HTR-8/SVneo (cell line): ENCODE results near the gene PRDM10.

Experiments used
- DNase-seq: peaks from one replicate; pipeline ENCODE4 v3.0.0; 2011; ENCODE audit warnings: low spot score, mixed read lengths; ENCODE audit not compliant: insufficient read length
- FAIRE-seq: peaks from 2 replicates; lab custom pipeline; 2011; peaks lifted over from hg19 to GRCh38; lab: Jason Lieb, UNC

PRDM10 gene

DNA sequence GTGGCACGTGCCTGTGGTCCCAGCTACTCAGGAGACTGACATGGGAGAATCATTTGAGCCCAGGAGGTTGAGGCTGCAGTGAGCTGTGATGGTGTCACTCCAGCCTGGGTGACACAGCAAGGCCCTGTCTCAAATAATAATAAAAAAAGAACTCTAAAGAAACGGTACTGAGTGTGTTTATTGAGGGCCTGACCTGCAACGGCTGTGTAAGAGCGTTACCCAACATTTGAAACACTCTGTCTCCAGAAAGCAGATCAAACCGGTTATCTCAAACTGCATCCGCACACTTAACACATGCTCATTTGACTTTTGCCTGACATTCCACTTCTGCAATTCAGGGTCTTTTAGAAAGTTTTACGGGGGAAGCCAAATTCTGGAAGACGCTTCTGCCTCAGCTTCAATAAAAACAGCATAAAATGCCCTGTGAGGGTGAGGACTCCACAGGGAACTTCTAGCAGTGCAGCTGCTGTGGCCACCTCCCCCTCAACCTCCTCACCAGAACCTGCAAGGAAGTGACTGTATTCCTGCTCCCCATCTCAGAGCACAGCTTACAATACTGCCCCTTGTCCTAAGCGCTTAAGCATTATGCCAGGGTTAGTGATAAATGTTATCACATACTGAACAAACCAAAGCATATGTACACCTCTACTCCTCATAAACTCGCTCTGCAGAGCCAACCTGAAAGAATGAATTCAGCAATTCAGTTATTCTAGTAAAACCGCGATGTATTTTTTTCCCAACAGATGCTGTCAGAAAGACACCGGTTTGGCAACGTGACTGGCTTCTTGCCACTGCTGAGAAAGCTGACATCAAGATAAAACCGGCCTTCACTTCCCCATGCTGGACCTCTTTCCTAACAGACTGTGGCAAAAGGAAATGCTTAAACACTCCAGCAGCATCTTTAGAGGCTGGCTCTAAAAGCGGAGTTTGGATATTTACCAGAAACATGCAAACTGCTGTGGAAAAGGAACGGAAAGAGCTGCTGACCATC, 52.2 kb downstream of the PRDM10 start:
- DNase-seq (no peak), FAIRE-seq (no peak)

DNA sequence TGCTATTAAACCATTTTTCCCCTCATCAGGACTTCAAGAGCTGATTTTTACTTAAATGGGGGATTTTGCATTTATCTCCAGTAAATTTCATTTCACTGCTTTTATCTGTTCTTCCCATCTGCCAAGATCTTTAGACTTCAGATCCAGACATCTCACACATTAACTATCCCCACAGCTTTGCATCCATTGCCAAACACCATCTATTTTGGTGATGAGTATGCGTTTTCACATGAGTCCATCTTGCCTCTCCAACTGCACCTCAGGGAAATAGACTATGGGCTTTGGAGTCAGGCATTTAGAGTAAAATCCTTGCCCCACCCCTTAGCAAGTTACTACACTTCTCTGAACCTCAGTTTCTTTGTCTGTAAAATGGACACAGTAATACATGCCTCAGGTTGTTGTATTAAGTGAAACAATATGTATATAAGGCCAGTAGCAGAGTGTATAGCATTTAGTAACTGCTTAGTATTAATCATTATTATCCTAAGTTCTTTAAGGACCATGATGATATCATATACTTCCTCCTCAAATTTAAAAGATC, 53.6 kb downstream of the PRDM10 start:
- DNase-seq, result no peak
- FAIRE-seq, result no peak

DNA sequence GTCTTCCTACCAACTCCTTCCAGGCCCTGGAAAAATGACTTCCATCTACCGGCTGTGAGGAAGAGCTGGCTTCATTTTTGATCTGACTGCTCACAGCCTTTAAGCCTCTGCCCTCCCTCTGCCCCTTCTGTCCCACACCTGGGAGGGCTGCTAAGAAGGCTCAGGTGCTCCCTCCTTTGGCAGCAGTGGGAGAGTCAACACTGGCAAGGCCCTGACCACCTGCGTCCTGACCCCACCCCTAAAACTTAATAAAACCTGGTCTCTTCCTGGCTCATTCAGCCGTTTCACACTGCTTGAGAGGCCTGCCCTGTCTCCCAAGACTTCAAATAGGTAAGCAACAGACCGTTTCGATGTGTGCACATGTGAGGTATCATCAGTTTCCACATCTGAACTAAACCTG, 55.2 kb downstream of the PRDM10 start:
- FAIRE-seq (no peak), DNase-seq (no peak)

DNA sequence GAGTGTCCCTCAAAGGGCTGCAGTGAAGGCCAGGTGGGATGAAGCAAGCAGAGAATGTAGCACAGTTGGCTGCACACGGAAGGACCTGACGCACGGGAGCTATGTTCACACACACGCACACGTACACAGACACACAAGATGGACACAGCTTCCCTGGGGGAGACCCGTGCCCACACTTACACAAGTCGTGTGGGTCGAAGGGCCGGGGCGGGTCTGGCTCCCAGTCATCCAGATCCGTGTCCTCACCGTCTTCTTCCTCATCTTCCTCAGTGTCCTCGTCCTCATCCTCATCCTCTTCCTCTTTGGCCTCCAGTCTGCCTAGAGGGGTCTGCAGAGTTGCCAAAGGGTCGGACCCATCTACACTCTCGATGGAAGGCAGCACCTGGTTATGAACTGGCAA, 55.7 kb downstream of the PRDM10 start:
- no peak for FAIRE-seq
- DNase-seq, result no peak

DNA sequence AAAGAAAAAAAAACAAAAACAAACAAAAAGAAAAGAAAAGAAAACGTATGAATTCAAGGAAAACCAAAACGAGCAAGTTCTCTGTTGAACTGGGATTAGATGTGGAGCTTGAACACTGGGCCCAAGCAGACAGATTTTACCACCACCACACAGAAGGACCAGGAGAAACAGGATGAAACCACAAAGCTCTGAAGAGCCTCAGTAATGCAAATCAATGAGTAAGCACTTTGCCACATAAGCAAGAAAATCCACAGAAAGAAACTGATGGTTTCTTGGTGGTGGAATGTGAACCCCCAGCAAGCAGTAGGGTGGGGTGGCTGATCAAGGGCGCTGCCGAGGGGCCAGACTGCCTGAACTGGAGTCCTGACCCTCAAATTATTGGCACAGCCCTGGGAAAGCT, 56.4 kb downstream of the PRDM10 start:
- no peak for DNase-seq
- no peak for FAIRE-seq

DNA sequence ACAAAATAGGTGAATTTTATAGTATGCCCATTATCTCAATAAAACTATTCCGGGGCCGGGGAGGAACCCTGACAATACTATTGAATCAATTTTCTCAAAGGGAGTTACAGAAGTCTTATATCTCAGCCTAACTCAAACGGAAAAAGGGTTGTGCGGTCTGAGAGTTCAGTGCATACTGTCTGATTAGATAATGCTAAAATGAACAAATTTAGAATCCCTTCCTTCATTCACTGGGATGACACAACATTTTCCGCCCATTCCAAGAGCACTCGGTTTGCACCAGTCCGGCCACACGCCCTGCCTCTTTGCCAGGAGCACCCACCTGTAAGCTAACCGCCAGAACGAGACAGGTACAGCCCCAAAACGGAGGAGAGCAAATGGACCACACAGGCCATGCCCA, 57.3 kb downstream of the PRDM10 start:
- no peak for DNase-seq
- FAIRE-seq, result no peak

DNA sequence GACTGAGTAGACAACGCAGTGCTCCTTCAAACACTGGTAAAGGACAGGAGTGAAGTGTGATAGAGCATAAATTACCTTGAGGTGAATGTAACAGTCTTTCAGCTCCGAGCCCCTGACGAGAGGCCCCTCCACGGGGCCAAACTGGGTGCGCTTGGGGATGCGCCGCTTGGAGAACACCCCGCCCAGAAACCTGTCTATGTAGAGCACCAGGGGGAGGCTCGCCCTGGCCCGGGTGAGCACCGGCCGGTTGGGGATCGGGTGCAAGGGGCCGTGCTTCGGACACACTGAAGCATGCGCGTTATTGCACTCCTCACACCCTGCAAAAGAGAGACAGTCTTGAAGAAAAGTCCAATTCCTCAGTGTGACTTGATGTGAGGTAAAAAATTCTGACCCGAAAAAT, 57.9 kb downstream of the PRDM10 start:
- no peak for DNase-seq
- no peak for FAIRE-seq

DNA sequence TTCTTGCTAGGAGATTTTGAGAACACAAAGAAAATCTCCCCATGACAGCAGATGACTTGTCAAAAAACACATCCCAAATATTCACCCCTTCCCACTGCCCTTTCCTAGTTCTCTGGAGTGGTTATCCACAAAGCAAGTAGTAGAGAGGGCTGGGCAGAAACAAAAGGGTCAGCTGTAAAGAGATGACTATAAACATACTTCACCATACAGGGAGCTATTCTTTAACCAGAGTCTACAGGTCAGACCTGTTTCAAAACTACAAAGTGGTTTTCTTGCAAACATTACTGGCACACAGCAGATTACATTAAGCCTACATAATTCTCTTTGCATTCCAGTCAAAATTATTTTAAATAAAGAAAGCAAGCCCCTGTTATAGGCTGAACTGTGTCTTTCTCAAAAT, 59.6 kb downstream of the PRDM10 start:
- FAIRE-seq (no peak), DNase-seq (no peak)

DNA sequence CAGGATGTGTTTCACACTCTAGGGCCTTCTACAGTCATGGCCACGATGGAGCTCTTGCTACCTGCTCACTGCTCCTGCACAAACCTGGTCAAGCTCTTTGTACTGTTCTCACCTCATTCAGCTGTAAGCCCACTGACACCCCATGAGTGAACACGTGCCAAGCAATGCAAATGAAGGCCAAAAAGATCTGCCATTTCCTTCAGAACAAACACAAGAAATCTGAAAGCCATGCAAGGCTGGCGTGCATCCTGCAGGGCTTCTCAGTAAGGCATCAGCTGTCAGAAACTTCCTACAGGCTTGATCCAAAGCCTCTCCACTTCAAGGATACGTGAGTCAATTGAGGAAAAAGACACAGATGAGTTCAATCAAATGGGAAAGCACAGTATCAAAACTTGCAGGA, 63.1 kb downstream of the PRDM10 start:
- FAIRE-seq (no peak), DNase-seq (no peak)

DNA sequence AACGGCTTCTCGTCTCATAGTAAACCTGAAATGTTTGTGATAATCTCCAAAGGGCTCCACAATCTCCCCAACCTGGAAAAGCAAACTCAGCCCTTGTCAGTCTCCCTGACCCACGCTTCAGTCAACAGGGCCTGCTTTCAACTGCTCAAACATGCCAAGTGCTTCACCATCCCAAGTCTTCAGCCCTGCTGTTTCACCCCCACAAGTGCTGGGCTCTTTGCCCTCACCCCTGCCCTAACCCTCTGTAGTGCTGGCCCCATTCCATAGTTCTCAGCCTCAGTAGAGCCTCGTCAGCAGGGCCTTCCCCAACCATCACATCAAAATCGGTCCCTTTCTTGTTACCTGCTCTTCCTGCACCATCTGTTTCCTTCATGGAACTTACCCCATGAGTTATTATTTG, 63.9 kb downstream of the PRDM10 start:
- FAIRE-seq (no peak), DNase-seq (no peak)

DNA sequence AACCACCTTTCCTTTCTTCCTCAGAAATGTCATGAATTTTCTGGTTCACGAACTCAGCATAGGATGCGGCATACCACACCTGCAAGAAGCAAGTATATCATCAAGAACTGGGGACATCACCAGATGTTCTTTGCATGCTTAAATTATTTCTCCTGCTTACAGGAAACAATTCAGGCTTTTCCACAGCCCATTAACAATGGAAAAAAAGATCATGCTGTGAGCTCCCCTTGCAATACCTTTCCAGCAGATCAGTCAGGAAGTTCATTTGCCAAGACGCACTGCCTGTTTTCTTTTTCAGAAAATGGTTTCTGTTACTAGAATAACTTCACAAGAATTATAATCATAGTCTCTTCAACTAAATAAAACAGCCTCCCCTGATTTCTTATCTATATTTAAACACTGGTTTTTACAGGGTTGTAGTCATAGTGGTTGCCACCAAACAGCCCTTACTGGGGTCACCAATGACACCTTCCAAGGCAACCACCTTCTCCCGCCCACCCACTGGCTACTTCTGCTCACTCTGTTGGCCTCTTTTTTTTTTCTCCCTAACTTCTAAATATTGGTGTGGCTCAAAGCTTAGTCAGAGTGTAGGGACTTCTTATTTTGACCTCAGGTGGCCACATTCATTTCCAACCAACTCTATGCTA, 64.9 kb downstream of the PRDM10 start:
- no peak for DNase-seq

DNA sequence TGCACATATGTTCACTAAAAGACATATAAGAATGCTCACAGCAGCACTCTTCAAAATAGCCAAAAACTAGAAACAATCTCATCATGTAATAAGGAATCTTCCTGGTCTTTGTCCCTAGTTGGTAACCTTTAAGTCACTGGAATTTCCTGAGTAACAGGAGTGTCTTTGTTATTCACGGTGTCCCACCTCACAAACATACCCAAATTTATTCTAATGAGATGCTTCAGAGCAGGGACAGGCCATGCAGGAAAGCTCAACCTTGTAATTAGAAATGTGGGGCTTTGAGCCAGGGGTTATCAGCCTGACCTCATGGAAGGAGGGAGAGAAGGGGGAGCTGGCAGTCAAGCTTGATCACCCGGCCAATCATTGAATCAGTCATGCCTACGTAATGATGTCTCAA, 66.9 kb downstream of the PRDM10 start:
- no peak for FAIRE-seq
- no peak for DNase-seq

More for the DNA sequence above, 64.9 kb downstream of the PRDM10 start:
- FAIRE-seq, result no peak

DNA sequence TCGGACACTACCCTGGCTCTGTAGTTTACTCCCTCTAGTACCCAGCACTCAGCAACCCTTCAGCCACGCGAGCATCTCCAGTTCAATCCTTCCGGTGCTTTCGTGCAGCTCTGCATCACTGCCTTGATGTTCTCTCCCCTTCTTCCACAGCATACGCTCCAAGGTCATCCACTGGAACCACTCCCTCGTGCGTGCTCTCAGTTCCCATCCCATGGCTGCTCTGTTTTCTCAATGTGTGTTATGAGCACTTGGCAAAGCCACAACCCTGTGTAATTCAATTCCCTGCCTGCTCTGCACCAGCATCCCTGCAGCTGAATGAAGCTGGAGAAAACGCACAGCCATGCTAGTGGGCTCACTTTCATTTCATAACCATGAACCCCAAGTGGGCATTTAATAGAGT, 68.7 kb downstream of the PRDM10 start:
- FAIRE-seq (no peak), DNase-seq (no peak)

DNA sequence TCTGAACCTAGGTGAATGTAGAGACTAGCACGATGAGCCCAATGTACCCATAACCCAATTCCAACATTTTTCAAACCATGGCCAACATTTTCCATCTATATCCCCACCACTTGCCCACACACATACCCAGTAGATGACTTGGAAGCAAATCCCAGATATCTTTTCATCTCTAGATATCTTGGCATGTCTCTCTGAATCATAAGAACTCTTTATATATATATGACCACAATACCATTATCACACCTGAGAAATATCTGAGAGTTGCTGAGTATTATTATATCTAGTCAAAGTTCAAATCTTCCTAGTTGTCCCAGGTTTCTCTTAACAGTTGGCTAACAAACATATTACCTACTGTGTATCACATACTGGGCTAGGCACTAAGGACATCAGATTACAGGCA, 69.4 kb downstream of the PRDM10 start:
- DNase-seq, result no peak
- no peak for FAIRE-seq

DNA sequence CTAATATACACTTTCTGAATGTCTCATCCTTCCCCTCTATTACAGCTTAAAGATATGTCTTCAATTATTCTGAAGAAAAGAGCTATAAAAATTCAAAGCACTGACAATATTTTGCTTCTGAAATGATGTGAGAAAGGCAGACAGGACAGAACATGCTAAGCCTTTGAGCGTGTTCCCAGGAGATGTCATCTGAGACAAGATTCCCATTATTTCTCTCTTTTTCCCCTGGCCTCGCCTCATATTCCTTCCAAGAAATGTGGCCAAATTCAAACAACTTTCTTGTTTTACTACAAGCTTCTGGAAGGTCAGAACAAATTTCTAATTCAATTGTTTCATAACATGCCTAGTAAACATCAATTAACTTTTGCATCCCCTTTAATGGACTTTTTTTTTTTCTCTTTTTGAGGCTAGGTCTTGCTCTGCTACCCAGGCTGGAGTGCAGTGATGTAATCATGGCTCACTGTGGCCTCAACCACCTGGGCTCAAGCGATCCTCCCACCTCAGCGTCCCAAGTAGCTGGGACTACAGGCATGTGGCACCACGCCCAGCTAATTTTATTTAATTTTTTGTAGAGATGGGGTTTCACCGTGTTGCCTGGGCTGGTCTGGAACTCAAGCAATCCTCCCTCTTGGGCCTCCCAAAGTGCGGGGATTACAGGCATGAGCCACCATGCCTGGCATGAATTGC, 70.1 kb downstream of the PRDM10 start:
- DNase-seq, result no peak
- no peak for FAIRE-seq

DNA sequence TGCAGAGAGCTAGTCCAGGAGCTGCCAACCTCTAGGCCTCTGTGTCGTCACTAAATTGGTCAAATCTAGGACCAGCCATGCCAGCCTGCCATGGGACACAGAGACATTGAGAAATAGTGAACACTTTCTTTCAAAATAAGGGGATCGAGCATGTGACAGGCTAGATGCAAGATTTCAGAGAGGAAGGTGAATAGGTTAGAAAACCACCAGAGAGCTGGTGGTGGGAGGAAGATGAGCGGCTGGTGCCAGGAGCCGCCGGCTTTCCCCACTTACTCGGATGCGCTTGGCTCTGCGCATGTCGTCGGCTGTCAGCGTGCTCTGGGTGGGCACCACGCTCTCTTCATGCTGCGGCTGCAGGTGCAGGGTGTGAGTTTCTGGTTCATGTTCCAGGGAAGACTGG, 71.9 kb downstream of the PRDM10 start:
- FAIRE-seq (no peak), DNase-seq (no peak)

DNA sequence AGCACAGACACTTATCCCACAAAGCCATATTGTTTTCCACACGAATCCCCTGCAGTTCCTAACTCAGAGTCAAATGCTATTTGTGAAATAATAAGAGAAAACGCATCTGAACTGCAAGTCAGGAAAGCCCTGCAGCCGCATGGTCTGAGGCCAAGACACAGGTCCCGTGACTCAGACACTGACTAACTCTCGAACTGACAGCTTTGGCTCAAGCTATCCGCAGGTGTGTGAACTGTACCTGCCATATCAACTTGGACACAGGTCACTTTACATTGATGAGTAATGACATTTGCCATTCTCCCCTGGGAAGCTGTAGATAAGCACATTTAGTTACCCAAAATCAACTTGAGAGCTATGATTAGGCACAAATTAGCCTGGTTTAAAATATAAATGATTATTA, 72.3 kb downstream of the PRDM10 start:
- DNase-seq, result no peak
- no peak for FAIRE-seq

DNA sequence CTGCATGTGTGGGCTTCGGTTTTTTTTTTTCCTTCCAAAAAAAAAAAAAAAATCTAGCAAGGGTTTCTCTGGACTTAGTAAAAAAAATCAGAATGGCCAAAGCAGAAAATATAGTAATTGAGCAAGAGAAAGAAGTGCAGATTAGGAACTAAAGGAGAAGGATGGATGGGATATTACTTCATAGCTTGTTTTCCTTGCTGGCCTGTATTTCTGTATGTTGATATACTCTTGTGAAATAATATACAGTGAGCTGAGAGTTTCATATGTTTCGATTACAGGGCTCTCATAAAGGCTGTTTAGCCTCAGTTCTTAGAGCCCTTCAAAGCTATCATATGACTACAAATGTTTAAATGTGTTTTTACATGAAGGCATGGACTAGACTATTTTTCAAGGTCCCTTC, 72.9 kb downstream of the PRDM10 start:
- FAIRE-seq (no peak), DNase-seq (no peak)

DNA sequence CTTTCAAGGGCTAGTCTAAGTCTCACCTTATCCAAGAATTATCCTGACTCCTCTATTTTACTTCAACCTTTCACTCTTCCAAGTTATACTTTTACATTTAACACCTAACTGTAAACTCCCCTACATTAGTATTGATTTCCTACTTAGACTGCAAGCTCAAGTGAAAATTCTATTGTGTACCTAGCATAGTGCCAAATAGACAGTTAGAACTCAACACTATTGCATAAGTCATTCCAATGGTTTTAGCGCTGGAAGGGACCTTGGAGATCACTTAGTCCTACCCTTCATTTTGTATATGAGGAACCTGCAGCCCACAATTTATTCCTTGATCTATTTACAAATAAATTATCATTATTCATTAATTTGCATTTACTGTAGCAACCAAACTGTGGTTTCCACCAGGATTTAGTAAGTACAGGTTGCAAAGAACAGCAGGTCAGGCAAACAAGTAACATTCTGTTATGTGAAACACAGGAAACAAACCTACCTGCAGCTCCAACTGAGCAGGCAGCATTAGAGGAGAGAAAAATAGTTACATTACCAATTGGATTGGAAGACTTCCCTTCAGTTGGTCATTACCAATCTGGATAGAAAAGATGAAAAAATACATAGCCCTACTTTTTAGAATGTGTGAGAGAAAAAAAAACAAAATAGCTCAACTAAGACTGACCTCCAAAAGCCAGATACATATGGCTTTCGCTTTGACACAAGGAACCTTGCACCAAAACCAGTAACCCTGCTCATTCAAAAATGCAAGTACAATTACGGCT, 73.5 kb downstream of the PRDM10 start:
- no peak for DNase-seq
- no peak for FAIRE-seq

DNA sequence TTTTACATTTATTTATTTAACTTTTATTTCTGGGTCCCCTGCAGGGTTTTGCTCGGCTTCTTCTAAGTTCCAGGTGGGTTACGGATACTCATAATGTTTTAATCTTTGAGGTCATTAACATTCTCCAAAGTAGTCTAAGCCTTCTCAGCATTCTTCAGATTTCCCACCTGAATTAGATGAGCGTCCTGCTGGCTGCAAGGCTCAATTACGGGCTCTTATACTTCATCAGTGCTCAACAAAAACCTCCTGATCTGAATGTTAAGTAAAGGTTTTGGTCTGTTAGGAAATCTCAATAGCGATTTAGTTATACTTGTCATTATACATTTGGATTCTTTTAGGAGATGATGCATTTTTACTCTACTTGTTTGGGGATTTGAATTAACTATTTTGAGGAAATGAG, 80.0 kb downstream of the PRDM10 start:
- FAIRE-seq, result no peak
- DNase-seq, result no peak
